H9 (cell line): ENCODE data around the gene XRRA1. TPM values are rescaled to one million over a fixed set of nuclear protein-coding genes. Genes with fewer than 3 reads are reported as not detected.

ENCODE experiments used
- DNase-seq: peaks from one replicate; pipeline ENCODE4 v3.0.0-alpha.2; 2017
- H2AFZ ChIP-seq: one replicate; pipeline ENCODE4 v1.6.1; 2013; ENCODE audit warnings: mild to moderate bottlenecking, low read length, control low read depth, moderate library complexity
- H2AK5ac ChIP-seq: 2 replicates; pipeline ENCODE4 v1.6.1; 2013; ENCODE audit warnings: low read length, control low read depth, mixed read lengths; ENCODE audit not compliant: insufficient read length
- H2BK120ac ChIP-seq: one replicate; pipeline ENCODE4 v1.6.1; 2013; ENCODE audit warnings: low read depth, mild to moderate bottlenecking, low read length, control low read depth, inconsistent platforms; ENCODE audit not compliant: poor library complexity, severe bottlenecking
- H2BK12ac ChIP-seq: 2 replicates; pipeline ENCODE4 v1.6.1; 2013; ENCODE audit warnings: low read length, control low read depth, mixed read lengths, low read depth; ENCODE audit not compliant: insufficient read length
- H2BK15ac ChIP-seq: 2 replicates; pipeline ENCODE4 v1.6.1; 2013; ENCODE audit warnings: low read depth, low read length, control low read depth
- H2BK20ac ChIP-seq: one replicate; pipeline ENCODE4 v1.6.1; 2013; ENCODE audit warnings: low read depth, mild to moderate bottlenecking, low read length, control low read depth, inconsistent platforms; ENCODE audit not compliant: poor library complexity, severe bottlenecking
- H2BK5ac ChIP-seq: 2 replicates; pipeline ENCODE4 v1.6.1; 2013; ENCODE audit warnings: low read length, control low read depth, mixed read lengths; ENCODE audit not compliant: insufficient read length
- H3K14ac ChIP-seq: 2 replicates; pipeline ENCODE4 v1.6.1; 2013; ENCODE audit warnings: low read length, control low read depth; ENCODE audit not compliant: insufficient read depth
- H3K18ac ChIP-seq: 2 replicates; pipeline ENCODE4 v1.6.1; 2013; ENCODE audit warnings: low read depth, mild to moderate bottlenecking, mixed read lengths, low read length, control low read depth; ENCODE audit not compliant: insufficient read length
- H3K23ac ChIP-seq: 2 replicates; pipeline ENCODE4 v1.6.1; 2013; ENCODE audit warnings: low read length, control low read depth, mixed read lengths, low read depth; ENCODE audit not compliant: insufficient read length
- H3K23me2 ChIP-seq: 2 replicates; pipeline ENCODE4 v1.6.1; 2013; ENCODE audit warnings: low read depth, mild to moderate bottlenecking, mixed read lengths, low read length, control low read depth; ENCODE audit not compliant: insufficient read length, poor library complexity, severe bottlenecking
- H3K27ac ChIP-seq: 2 replicates; pipeline ENCODE4 v1.5.1; 2013; ENCODE audit warnings: low read length, control low read depth, mixed read lengths, low read depth; ENCODE audit not compliant: insufficient read length
- H3K27me3 ChIP-seq: 2 replicates; pipeline ENCODE4 v1.6.1; 2013; ENCODE audit warnings: low read length, control low read depth, inconsistent platforms; ENCODE audit not compliant: insufficient read depth
- H3K4ac ChIP-seq: 2 replicates; pipeline ENCODE4 v1.6.1; 2013; ENCODE audit warnings: low read depth, mild to moderate bottlenecking, control low read depth, inconsistent platforms, low read length, moderate library complexity
- H3K4me1 ChIP-seq: 2 replicates; pipeline ENCODE4 v1.6.1; 2013; ENCODE audit warnings: low read length, control low read depth, inconsistent platforms; ENCODE audit not compliant: insufficient read depth
- H3K4me2 ChIP-seq: 2 replicates; pipeline ENCODE4 v1.6.1; 2013; ENCODE audit warnings: low read length, control low read depth, mixed read lengths; ENCODE audit not compliant: insufficient read length, insufficient read depth
- H3K56ac ChIP-seq: 2 replicates; pipeline ENCODE4 v1.6.1; 2013; ENCODE audit warnings: low read depth, mild to moderate bottlenecking, mixed read lengths, low read length, control low read depth; ENCODE audit not compliant: insufficient read length
- H3K79me1 ChIP-seq: 2 replicates; pipeline ENCODE4 v1.6.1; 2013; ENCODE audit warnings: low read depth, mild to moderate bottlenecking, moderate library complexity, low read length, control low read depth, inconsistent platforms; ENCODE audit not compliant: insufficient read depth, poor library complexity, severe bottlenecking
- H3K79me2 ChIP-seq: 2 replicates; pipeline ENCODE4 v1.6.1; 2013; ENCODE audit warnings: low read length, control low read depth, inconsistent platforms; ENCODE audit not compliant: insufficient read depth
- H3K9ac ChIP-seq: 2 replicates; pipeline ENCODE4 v1.6.1; 2013; ENCODE audit warnings: low read length, control low read depth, mixed read lengths; ENCODE audit not compliant: insufficient read length; ENCODE audit errors: extremely low read depth
- H3K9me3 ChIP-seq: one replicate; pipeline ENCODE4 v1.6.1; 2013; ENCODE audit warnings: low read depth, low read length, inconsistent platforms; ENCODE audit not compliant: control insufficient read depth
- H3T11ph ChIP-seq: one replicate; pipeline ENCODE4 v1.6.1; 2013; ENCODE audit warnings: mild to moderate bottlenecking, low read length, control low read depth, inconsistent platforms
- H4K20me1 ChIP-seq: one replicate; pipeline ENCODE4 v1.6.1; 2013; ENCODE audit not compliant: control insufficient read depth, insufficient read length, insufficient read depth
- H4K5ac ChIP-seq: 2 replicates; pipeline ENCODE4 v1.6.1; 2013; ENCODE audit warnings: low read depth, mild to moderate bottlenecking, mixed read lengths, low read length, control low read depth; ENCODE audit not compliant: insufficient read length
- H4K8ac ChIP-seq: replicated peaks from 2 replicates; pipeline ENCODE4 v1.6.1; 2013; ENCODE audit warnings: low read length, control low read depth, mixed read lengths, low read depth; ENCODE audit not compliant: insufficient read length
- H4K91ac ChIP-seq: 2 replicates; pipeline ENCODE4 v1.6.1; 2013; ENCODE audit warnings: low read depth, mild to moderate bottlenecking, moderate library complexity, mixed read lengths, low read length, control low read depth; ENCODE audit not compliant: insufficient read length
- H3K27ac Mint-ChIP-seq, 3 experiments: 2 replicates in 2 of 3; 3 replicates in 1 of 3; pipeline ENCODE4 v1.8.0; 2020 to 2021; ENCODE audit warnings: mixed read lengths in 3 of 3, mild to moderate bottlenecking in 1 of 3, moderate library complexity in 1 of 3
- H3K27me3 Mint-ChIP-seq: 2 replicates; pipeline ENCODE4 v1.8.0; 2021; ENCODE audit warnings: low read depth, mild to moderate bottlenecking, moderate library complexity, mixed read lengths
- H3K36me3 Mint-ChIP-seq, 3 experiments: 2 replicates in 2 of 3; 3 replicates in 1 of 3; pipeline ENCODE4 v1.8.0; 2020 to 2021; ENCODE audit warnings: low read depth in 3 of 3, mixed read lengths in 3 of 3; ENCODE audit not compliant: insufficient read depth in 1 of 3
- H3K4me1 Mint-ChIP-seq, 2 experiments: 2 replicates each; pipeline ENCODE4 v1.8.0; 2020; ENCODE audit warnings: mixed read lengths in 2 of 2
- H3K4me3 Mint-ChIP-seq, 2 experiments: 2 replicates in 1 of 2; 3 replicates in 1 of 2; pipeline ENCODE4 v1.8.0; 2020 to 2021; ENCODE audit warnings: mild to moderate bottlenecking in 2 of 2, mixed read lengths in 2 of 2, moderate library complexity in 1 of 2
- H3K9me3 Mint-ChIP-seq, 2 experiments: 2 replicates in 1 of 2; 3 replicates in 1 of 2; pipeline ENCODE4 v1.8.0; 2020; ENCODE audit warnings: mild to moderate bottlenecking in 2 of 2, mixed read lengths in 2 of 2, moderate library complexity in 1 of 2
- WGBS: extraction: QIAGEN DNeasy Blood & Tissue Kit; methylation state at CpG from one replicate; pipeline ENCODE4 v1.1.7; 2013; ENCODE audit warnings: missing lambda C conversion rate, low lambda C conversion rate, mixed read lengths; ENCODE audit not compliant: insufficient read length; ENCODE audit errors: extremely low coverage; 5-methylcytosine and 5-hydroxymethylcytosine counted together
- total RNA-seq: library from RNA; stranded (reverse); gene quantifications from 2 replicates; pipeline ENCODE4 v1.2.1, GENCODE V29; 2021
- TF ChIP-seq, protein P1 (sequence below): fragments of 200-600 bp; sonication (generic); conservative IDR thresholded peaks from 3 replicates; pipeline ENCODE4 v1.8.0; 2021; ENCODE audit warnings: antibody characterized with exemption, mild to moderate bottlenecking

The XRRA1 gene
- total RNA-seq, 1 experiment from 2014 or later: 4.5 TPM

DNA sequence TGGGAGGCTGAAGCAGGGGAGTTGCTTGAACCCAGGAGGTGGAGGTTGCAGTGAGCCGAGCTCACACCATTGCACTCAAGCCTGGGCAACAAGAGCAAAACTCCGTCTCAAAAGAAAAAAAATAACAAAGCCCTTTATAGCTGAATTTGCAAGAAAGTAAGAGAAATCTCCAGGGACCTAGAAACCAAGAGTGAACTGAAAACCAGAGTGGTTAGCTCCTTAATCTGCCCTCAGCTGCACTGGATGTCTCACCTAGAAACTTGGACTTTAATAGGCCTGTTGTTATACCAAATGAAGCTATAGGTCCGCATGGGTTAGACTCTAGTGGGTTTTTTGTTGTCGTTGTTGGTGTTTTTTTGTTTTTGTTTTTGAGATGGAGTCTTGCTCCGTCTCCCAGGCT, 44.0 kb upstream of the XRRA1 start:
- Histone ChIP-seq H3K56ac (no peak overlapping the region), H3K79me1 (no peaks in the 10 kb centered on the region), H2BK20ac (no peak overlapping the region), H2AFZ (no peak overlapping the region), H4K5ac (no peak overlapping the region), H3K9me3 (no peaks in the 10 kb centered on the region), H4K20me1 (no peaks in the 10 kb centered on the region), H2BK12ac (no peak overlapping the region), H2BK5ac (no peak overlapping the region), H3K14ac (no peak overlapping the region), H2BK120ac (no peak overlapping the region), H3K23ac (no peak overlapping the region), H4K8ac (no peak overlapping the region), H3K18ac (no peak overlapping the region), H3K4me2 (no peak overlapping the region), H3T11ph (no peak overlapping the region), H3K4ac (no peak overlapping the region), H3K79me2 (no peaks in the 10 kb centered on the region), H3K27me3 (no peaks in the 10 kb centered on the region), H3K9ac (no peak overlapping the region), H2BK15ac (no peak overlapping the region), H4K91ac (no peak overlapping the region), H3K27ac (no peak overlapping the region), H3K4me1 (no peaks in the 10 kb centered on the region), H3K23me2 (peaks cover 9% of the 10 kb centered on the region), H2AK5ac (no peak overlapping the region)
- Mint-ChIP-seq H3K4me1 (peaks cover 12 to 15% of the 10 kb centered on the region in 2 experiments), H3K27ac (no peak overlapping the region), H3K4me3 (no peak overlapping the region), H3K27me3 (no peaks in the 10 kb centered on the region), H3K9me3 (no peaks in the 10 kb centered on the region), H3K36me3 (peaks cover 10 to 13% (median 11%) of the 10 kb centered on the region in 3 experiments)
- DNase-seq: no peak
- TF ChIP-seq, protein P1, sequence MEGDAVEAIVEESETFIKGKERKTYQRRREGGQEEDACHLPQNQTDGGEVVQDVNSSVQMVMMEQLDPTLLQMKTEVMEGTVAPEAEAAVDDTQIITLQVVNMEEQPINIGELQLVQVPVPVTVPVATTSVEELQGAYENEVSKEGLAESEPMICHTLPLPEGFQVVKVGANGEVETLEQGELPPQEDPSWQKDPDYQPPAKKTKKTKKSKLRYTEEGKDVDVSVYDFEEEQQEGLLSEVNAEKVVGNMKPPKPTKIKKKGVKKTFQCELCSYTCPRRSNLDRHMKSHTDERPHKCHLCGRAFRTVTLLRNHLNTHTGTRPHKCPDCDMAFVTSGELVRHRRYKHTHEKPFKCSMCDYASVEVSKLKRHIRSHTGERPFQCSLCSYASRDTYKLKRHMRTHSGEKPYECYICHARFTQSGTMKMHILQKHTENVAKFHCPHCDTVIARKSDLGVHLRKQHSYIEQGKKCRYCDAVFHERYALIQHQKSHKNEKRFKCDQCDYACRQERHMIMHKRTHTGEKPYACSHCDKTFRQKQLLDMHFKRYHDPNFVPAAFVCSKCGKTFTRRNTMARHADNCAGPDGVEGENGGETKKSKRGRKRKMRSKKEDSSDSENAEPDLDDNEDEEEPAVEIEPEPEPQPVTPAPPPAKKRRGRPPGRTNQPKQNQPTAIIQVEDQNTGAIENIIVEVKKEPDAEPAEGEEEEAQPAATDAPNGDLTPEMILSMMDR: no peak
- WGBS: no CpG with 5 or more reads among the region's 5 CpGs
